Endodermal cell (in vitro differentiated cells): ENCODE results near the gene SLC44A1. TPM values are rescaled to one million over a fixed set of nuclear protein-coding genes. Genes with fewer than 3 reads are reported as not detected.

Experiments used
- DNase-seq: peaks from one replicate; pipeline ENCODE4 v3.0.0-alpha.2; 2017
- H3K27ac ChIP-seq: 2 replicates; pipeline ENCODE4 v1.5.1; 2013; ENCODE audit warnings: mild to moderate bottlenecking, low read depth, low read length, moderate library complexity
- H3K27me3 ChIP-seq: 2 replicates; pipeline ENCODE4 v1.6.1; 2013; ENCODE audit warnings: mild to moderate bottlenecking, low read length, moderate library complexity; ENCODE audit not compliant: insufficient read depth, control insufficient read depth, poor library complexity, severe bottlenecking
- H3K36me3 ChIP-seq: 2 replicates; pipeline ENCODE4 v1.7.0; 2013; ENCODE audit warnings: mild to moderate bottlenecking, low read length, moderate library complexity; ENCODE audit not compliant: control insufficient read depth, insufficient read depth
- H3K4me1 ChIP-seq: one replicate; pipeline ENCODE4 v1.7.0; 2013; ENCODE audit warnings: low read length; ENCODE audit not compliant: control insufficient read depth, insufficient read depth
- H3K4me3 ChIP-seq: 2 replicates; pipeline ENCODE4 v1.5.1; 2013; ENCODE audit warnings: mild to moderate bottlenecking, low read length, moderate library complexity
- H3K9ac ChIP-seq: 2 replicates; pipeline ENCODE4 v1.6.1; 2013; ENCODE audit warnings: mild to moderate bottlenecking, low read length, moderate library complexity; ENCODE audit not compliant: poor library complexity, severe bottlenecking; ENCODE audit errors: extremely low read depth
- H3K9me3 ChIP-seq: 2 replicates; pipeline ENCODE4 v1.6.1; 2013; ENCODE audit warnings: mild to moderate bottlenecking, low read length, moderate library complexity; ENCODE audit not compliant: control insufficient read depth
- H3K27ac Mint-ChIP-seq: 2 replicates; pipeline ENCODE4 v1.8.0; 2020; ENCODE audit warnings: mixed read lengths
- H3K27me3 Mint-ChIP-seq: 2 replicates; pipeline ENCODE4 v1.8.0; 2021; ENCODE audit warnings: mild to moderate bottlenecking, mixed read lengths; ENCODE audit not compliant: insufficient read depth
- H3K36me3 Mint-ChIP-seq: 2 replicates; pipeline ENCODE4 v1.8.0; 2020; ENCODE audit warnings: low read depth, mixed read lengths
- H3K4me1 Mint-ChIP-seq: 2 replicates; pipeline ENCODE4 v1.8.0; 2020; ENCODE audit warnings: mixed read lengths
- H3K4me3 Mint-ChIP-seq: 2 replicates; pipeline ENCODE4 v1.8.0; 2020; ENCODE audit warnings: mild to moderate bottlenecking, moderate library complexity, mixed read lengths
- H3K9me3 Mint-ChIP-seq: 2 replicates; pipeline ENCODE4 v1.8.0; 2020; ENCODE audit warnings: mild to moderate bottlenecking, mixed read lengths
- CTCF ChIP-seq: fragments of 200-600 bp; sonication (generic); conservative IDR thresholded peaks from 2 replicates; pipeline ENCODE4 v1.5.0; 2021; ENCODE audit warnings: antibody characterized with exemption, mild to moderate bottlenecking
- WGBS, 2 experiments: methylation state at CpG; one replicate each; pipeline versions ENCODE4 v1.1.5 to v1.1.7; 2013; ENCODE audit warnings: missing lambda C conversion rate in 2 of 2, mixed read lengths in 1 of 2; ENCODE audit not compliant: insufficient coverage in 1 of 2, insufficient read length in 1 of 2; 5-methylcytosine and 5-hydroxymethylcytosine counted together
- total RNA-seq, 2 donors: library from RNA; stranded (reverse); fragmentation: NEBNext Ultra II Directional in 1 of 2; extraction: Animal tissue kit (Norgen Biotek cat#: 25700) in 1 of 2; gene quantifications; 2 replicates in 1 of 2; 3 replicates in 1 of 2; pipeline ENCODE4 v1.2.1, GENCODE V29; 2021

Gene SLC44A1
- total RNA-seq, 2 donors from 2014 or later = 69.7 to 73.4 TPM

GRCh38 chr9:105457560-105458294, 213.3 kb downstream of the SLC44A1 start:
- peaks cover 31% of the 10 kb centered on the region for H3K9me3 ChIP-seq
- H3K4me1 ChIP-seq = no peaks in the 10 kb centered on the region
- Mint-ChIP-seq H3K9me3 (no peaks in the 10 kb centered on the region), H3K4me3 (no peak overlapping the region), H3K36me3 (peaks cover 13% of the 10 kb centered on the region), H3K27ac (no peak overlapping the region), H3K27me3 (no peaks in the 10 kb centered on the region), H3K4me1 (peaks cover 24% of the 10 kb centered on the region)
- 93 to 99% methylated on average over 11 to 15 of the region's 15 CpGs for WGBS, 2 experiments
- DNase-seq = no peak
- no peak overlapping the region for H3K27ac ChIP-seq
- no peak for TF ChIP-seq CTCF
- H3K9ac ChIP-seq = no peak overlapping the region
- peak overlapping the region; percentile 63 for H3K4me3 ChIP-seq
- peaks cover 34% of the 10 kb centered on the region for H3K36me3 ChIP-seq
- no peaks in the 10 kb centered on the region for H3K27me3 ChIP-seq

GRCh38 chr9:105458404-105458803, 214.0 kb downstream of the SLC44A1 start:
- no peaks in the 10 kb centered on the region for H3K9me3 Mint-ChIP-seq
- H3K4me3 Mint-ChIP-seq = no peak overlapping the region
- Histone ChIP-seq H3K9me3 (peaks cover 31% of the 10 kb centered on the region), H3K9ac (no peak overlapping the region), H3K36me3 (peaks cover 34% of the 10 kb centered on the region), H3K4me1 (no peaks in the 10 kb centered on the region), H3K27me3 (no peaks in the 10 kb centered on the region), H3K27ac (no peak overlapping the region), H3K4me3 (peak overlapping the region; percentile 18)
- no peaks in the 10 kb centered on the region for H3K27me3 Mint-ChIP-seq
- WGBS, 2 experiments = 96 to 100% methylated on average over 2 to 3 of the region's 3 CpGs
- no peak overlapping the region for H3K27ac Mint-ChIP-seq
- H3K36me3 Mint-ChIP-seq = peaks cover 13% of the 10 kb centered on the region
- peaks cover 24% of the 10 kb centered on the region for H3K4me1 Mint-ChIP-seq
- DNase-seq = peak; percentile 78
- TF ChIP-seq CTCF = no peak

- Histone ChIP-seq H3K36me3 (peaks cover 41% of the 10 kb centered on the region), H3K4me3 (no peak overlapping the region), H3K4me1 (no peaks in the 10 kb centered on the region), H3K27ac (no peak overlapping the region), H3K27me3 (no peaks in the 10 kb centered on the region), H3K9ac (no peak overlapping the region), H3K9me3 (peaks cover 37% of the 10 kb centered on the region)
- Mint-ChIP-seq H3K36me3 (peaks cover 18% of the 10 kb centered on the region), H3K27me3 (no peaks in the 10 kb centered on the region), H3K4me3 (no peak overlapping the region), H3K9me3 (no peaks in the 10 kb centered on the region), H3K4me1 (peaks cover 24% of the 10 kb centered on the region), H3K27ac (peak overlapping the region; percentile 67)
- WGBS, 2 experiments = 86 to 87% methylated on average over 1 to 2 of the region's 2 CpGs
- TF ChIP-seq CTCF = no peak
- DNase-seq = no peak
These were observed 214.9 kb downstream of the SLC44A1 start for GRCh38 chr9:105459336-105459735.
